ENCODE measurements around the gene CETP.
"Not testable (repeated sequence)": the region's sequence is repeated elsewhere in the genome, so short reads cannot be mapped to it uniquely, and the experiment has no call there.

The CETP gene

DNA sequence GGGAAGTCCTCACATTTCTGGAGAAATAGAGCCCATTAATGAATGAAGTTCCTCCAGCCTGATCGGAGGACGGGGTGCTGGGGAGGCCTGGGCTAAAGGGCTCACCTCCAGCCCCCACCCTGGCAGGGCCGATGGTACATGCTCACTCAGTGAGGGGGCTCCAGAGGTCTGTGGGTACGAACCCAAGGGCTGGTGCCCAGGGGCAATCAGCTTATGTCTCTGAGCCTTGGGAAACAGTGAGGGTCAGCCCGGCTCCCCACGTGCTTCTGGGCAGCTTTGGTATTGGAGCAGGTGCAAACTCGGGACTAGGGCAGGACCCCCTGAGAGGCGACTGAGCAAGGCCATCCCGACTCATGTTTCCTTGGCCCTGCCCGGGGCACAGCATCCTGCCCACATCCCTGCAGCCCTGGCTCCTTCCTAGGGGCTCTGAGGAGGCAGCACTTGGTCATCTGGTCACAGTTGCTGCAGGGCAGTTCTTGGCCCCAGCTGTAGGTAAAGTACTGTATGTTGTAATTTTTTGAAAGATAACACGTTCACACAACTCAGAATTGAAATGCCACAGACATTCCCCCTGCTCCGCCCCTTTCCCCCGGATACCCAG, 969 bp upstream of the CETP start:
- no peak for DNase-seq (ENCODE audit: low read depth)

DNA sequence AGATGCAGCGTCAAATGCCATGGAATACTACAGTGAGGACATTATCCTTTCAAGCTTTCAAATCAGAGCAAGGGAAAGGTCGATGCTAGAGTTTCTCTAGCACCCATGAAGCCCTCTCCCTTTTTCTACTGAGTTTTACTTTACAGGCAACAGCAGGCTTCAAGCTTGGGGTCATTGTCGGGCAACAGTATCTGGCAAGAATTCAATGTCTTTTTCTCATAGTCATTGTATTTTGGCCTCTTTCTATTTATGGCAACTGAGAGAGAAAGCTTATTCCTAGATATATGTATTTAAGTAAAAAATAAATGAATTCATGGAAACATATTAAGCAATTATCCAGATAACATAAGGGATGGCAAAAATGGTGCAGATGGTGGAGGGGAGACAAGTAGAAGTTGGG, 364 bp upstream of the CETP start:
- no peak for DNase-seq (ENCODE audit: low read depth)

DNA sequence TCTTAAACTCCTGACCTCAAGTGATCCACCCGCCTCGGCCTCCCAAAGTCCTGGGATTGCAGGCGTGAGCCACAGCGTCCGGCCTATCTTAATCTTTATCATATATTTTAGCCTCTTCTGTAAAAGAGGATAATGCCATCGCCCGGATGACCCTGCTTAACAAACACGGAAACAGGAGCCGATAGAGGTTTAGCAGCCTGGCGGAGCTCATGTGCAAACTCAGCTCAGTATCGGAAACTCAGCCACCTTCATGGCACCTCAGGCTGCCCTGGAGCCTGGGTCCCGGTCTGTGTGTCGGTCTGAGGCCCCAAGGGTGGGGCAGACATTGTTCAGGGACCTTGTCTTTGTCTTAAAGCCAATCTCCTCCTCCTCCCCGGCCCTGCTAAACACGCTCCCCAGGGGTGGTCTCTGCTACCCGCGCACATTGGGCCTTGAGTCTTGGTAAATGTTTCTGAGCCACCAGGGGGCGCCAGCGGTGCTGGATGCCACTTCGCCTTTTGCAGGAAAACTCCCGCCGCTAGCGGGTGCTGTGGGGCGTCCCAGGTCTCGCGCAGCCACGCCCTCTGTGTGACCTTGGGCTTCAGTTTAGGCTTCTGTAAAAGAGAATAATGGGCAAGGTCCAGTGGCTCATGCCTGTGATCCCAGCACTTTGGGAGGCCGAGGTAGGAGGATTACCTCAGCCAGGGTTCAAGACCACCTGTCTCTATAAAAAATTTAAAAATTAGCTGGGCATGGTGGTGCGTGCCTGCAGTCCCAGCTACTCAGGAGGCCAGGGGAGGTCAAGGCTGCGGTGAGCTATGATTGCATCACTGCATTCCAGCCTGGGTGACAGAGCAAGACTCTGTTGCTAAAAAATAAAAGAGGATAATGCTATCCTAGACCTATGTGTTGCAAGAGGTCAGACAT, 2.7 kb downstream of the CETP start:
- no peak for DNase-seq (ENCODE audit: low read depth)

DNA sequence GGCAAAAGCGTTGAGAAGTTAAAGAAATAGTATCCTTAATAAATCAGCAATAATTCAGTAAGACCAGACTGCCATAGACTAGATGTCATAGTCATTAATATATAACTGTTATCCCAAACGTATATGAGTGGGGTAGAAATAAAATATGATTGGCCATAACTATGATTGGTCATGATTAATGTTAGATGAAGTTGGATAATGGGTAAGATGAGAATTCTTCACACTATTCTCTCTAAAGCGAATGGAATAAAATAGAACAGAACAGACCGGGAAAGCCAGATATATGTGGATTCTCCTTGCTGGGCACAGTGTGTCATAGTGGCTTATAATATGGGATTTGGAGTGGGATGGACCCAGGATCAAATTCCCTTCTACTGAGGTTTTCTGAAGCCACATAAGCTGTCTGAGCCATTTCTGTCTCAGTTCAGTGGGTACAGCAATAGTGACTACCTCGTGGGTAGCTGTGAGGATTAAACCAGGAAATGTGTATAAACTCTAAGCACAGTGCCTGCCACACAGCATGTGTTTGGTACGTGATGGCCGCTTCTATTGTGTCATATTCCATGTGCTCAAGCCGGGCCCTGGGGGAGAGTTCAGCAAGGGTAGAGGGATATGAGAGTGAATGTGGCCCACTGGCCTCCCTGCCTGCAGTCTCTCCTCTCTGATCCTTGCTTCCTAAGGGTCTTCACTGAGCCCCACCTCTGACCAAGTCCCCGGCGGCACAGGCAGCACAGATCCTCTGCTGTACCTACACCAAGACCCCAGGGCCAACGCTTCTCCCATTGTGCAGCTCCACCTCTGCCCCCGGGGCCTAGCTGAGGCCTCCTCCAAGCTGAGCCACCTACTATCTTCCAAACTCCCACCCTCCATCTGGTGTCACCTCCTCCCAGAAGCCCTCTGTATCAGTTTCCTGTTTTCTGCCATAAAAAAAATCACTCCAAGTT, 3.7 kb downstream of the CETP start:
- DNase-seq (ENCODE audit: low read depth), result no peak

DNA sequence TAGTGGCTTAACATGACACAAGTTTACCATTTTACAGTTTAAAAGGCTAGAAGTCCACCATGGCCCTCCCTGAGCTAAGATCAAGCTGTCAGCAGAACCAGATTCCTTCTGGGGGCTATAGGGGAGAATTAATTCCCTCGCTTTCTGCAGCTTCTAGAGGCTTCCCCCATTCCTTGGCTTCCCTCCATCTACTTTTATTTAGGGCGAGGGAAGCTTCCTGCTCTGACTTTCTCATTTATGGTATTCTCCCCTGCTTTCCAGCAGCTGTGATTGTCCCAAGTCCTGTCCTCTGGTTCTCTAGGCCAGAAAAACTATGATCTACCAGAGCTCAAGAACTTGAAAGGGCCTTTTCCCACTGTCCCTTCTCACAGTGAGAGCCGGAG, 4.3 kb downstream of the CETP start:
- no peak for DNase-seq (ENCODE audit: low read depth)

DNA sequence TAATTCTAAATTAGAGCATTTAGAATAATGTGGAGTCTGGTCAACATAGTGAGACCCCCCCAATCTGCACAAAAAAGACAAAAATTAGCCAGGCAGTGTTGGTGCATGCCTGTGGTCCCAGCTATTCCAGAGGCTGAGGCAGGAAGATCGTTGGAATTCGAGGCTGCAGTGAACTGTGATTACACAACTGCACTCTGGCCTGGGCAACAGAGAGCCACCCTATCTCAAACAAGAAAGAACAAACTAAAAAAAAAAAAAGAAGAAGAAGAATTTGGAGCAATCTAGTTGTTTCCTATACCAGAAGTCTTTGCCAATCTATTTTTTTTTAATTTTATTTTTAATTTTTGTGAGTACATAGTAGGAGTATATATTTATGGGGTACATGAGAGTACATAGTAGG, 6.0 kb downstream of the CETP start:
- no peak for DNase-seq (ENCODE audit: low read depth)

DNA sequence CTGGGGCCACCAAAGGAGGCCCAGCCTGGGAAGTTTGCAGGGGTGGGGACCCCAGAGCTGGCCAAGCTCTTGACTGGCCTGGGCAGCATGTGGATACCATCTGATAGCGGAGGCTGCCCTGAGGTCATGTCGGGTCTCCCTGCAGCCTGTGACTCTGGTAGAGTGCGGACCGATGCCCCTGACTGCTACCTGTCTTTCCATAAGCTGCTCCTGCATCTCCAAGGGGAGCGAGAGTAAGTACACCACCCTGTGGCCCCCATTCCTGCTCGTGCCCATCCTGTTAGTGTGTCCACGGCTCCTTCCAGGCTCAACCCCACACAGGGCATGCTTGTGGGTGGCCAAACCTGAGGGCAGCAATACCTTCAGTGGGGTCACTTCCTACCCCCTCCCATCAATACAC, 8.0 kb downstream of the CETP start:
- DNase-seq (ENCODE audit: low read depth), result no peak

DNA sequence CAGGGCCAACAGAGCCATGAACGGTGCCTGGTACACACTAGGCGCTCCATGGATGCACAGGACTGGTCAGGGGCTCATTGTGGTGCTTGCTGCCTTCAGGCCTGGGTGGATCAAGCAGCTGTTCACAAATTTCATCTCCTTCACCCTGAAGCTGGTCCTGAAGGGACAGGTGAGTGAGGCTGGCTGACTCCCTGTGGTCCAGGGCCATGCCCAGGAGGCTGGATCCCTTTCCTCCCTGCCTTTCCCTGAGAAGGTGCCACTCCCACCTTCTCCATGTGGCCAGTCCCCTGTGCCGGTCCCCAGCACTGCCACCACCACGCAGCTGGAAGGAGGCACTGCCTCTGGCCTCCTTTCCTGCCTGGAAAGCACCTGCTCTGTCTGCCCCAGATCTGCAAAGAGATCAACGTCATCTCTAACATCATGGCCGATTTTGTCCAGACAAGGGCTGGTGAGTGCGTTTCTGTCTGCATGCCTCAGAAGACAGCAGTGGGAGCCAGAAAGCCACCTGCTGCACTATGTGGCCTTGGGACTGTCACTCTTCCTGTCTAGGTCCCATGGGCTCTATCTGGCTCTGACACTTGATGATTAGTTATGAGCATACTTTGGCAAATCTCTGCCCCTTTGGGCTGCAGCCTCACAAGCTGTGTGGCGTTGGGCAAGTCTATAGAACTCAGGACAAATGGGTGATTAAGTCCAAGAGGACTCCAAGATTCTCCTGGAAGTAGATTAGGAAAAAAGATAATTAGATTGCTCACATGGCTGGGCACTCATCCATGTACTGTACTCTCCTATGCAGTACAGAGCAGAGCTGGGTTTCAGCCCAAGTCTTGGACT, 9.4 kb downstream of the CETP start:
- no peak for DNase-seq (ENCODE audit: low read depth)

DNA sequence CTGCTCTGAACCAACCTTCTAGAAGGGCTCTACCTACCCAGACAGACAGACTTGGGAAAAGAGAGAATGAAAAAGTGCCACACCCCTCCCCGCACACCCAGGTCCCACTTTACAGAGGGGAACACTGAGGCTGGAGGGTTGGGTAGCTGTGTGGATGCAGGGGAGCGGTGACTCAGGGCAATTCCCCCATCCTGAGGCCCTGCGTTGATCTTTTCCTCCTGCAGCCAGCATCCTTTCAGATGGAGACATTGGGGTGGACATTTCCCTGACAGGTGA, 10.0 kb downstream of the CETP start:
- no peak for DNase-seq (ENCODE audit: low read depth)

DNA sequence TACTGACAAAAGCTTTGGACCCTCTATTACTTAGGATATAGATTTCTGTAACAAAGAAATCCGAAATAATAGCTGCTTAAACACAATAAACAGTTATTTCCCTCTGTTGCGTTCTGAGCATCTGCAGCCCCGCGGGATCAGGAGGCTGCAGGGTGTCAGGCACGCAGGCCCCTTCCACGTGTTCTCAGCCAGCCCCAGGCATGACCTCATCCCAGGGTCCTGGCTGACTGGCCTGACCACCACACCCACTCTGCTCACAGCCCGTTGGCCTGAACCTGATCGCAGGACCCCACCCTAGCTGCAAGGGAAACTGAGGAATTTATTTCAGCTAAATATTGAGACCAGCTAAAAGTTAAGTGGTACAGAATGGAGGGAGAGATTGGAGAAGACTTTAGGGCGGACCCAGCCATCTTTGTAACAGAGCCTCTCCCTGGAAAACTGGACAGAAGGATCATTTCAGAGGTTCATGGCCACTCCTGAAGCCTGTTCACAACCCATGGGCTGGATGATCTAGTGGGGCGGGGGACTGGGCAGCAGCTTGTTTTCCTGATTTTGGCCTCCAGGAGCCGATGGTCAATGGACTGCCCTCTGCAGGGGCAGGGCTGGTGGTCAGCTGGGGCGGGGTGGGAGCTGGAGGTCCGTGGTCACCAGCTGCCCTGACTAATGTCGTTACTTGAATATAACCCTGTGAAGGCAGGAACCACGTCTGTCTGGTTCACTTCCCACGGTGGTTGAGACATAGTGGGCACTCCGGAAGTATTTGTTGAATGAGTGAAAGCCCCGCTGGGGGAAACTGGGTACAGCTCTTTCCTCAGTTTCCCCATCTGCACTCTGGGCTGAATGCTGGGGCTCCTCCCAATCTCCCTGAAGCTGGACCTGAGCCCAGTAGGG, 10.9 kb downstream of the CETP start:
- DNase-seq (ENCODE audit: low read depth), result no peak

DNA sequence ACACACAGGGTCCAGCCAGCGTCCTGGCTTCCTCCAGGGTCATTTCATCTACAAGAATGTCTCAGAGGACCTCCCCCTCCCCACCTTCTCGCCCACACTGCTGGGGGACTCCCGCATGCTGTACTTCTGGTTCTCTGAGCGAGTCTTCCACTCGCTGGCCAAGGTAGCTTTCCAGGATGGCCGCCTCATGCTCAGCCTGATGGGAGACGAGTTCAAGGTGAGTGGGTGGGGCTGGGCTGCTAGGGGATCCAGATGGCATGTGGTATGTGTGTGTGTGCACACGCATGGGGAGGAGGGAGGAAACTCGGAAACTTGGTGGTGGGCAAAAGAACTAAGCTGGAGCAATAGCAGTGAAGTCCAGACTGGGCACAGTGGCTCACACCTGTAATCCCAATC, 11.5 kb downstream of the CETP start:
- DNase-seq (ENCODE audit: low read depth), result no peak

DNA sequence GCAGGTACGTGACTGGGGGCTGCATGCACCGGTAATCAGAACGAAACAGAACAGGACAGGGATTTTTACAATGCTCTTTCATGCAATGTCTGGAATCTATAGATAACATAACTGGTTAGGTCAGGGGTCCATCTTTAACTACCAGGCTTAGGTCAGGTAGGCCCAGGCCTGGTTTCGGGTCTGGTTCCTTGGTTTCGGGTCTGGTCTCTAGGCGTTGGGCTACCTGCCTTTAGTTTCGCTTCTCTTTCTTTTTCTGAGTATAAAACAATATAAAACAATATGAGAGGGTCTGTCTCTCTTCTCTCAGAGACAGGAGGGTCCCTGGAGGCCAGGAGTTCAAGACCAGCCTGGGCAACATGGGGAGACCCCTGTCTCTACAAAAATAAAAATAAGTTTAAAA, 12.1 kb downstream of the CETP start:
- DNase-seq (ENCODE audit: low read depth), result not testable (repeated sequence)

DNA sequence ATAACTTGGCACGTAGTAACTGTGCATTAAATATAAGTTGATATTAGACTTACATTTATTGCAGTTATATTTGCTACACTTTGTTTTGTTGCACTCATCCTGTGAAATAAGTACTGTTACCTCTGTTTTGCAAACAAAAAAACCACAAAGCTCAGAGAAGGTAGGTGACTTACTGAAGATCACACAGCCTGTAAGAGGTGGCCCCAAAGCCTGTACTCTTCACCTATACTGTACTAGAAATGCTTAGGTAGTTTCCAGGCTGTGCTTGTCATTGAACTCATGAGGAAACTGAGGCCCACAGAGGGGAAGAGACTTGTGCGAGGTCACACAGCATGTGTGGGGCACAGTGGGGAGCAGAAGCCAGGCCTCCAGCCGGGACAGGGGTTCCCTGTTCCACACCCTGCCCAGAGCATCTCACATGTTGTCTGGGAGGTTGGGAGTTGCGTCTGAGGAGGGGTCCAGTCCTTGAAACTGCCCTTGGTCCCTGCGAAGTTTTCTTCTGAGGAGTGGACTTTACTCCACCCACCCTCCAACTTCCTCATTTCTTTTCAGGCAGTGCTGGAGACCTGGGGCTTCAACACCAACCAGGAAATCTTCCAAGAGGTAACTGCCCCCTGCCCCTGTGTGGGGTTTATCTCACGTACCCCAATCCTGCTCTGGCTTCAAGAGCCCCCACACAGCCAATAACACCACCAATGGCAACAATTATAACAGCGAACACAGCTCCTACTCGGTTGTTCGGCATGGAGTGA, 13.0 kb downstream of the CETP start:
- DNase-seq (ENCODE audit: low read depth), result no peak

DNA sequence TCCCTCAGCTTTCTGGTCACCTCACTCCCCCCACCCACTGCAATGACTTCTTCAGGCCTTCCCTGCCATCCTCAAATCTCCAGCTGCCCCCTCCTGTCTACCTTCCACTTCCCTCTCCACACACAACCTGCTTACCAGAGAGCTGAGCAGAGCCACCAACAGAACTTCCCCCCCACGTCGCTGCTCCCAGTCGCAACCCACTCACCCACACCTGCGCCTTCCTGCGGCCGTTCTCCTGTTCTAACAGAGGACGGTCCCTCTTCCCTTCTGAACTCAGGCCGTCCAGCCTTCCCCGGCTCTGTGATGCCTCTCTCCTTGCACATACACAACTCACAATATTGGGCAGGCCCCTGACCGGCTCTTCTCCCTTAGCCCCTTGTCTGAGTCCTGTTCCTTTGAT, 14.0 kb downstream of the CETP start:
- no peak for DNase-seq (ENCODE audit: low read depth)

DNA sequence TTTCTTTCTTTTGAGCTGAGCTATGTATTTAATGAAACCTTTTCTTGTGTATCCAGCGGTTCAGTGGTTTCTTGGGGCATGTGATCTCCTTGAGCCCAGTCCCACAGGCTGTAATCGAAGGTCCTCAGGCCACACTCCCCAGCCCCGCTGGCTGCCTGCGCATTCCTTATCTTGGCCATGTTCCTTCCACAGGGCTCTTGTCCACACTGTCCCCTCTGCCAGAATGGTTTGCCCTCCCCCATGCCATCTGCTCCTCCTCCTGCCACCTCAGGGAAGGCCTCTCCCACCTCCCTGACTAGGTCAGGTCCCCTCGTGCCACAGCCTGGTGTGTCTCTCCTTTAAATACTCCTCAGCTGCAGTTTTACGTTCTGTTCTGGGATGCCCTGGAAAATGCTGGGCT, 15.5 kb downstream of the CETP start:
- DNase-seq (ENCODE audit: low read depth), result no peak

DNA sequence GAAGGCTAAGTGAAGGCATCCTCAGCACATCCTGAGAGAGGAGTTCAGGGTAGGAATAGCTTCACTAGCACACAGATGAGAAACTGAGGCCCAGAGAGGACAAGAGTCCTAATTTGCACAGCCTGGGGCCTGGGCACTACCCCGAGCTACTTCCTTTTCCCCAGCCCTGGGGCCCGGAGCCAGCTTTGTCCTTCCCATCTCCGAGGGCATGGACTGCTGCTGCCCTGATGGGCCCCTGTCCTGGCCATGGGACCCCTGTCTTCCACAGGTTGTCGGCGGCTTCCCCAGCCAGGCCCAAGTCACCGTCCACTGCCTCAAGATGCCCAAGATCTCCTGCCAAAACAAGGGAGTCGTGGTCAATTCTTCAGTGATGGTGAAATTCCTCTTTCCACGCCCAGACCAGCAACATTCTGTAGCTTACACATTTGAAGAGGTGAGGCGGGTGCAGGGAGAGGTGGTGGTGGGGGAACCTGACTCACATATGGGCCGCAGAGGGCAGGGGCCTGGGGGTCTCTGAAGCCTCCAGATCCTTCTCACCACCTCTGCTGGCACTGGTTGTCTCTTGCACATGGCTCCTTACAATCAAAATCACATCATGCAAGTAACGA, 16.2 kb downstream of the CETP start:
- no peak for DNase-seq (ENCODE audit: low read depth)

DNA sequence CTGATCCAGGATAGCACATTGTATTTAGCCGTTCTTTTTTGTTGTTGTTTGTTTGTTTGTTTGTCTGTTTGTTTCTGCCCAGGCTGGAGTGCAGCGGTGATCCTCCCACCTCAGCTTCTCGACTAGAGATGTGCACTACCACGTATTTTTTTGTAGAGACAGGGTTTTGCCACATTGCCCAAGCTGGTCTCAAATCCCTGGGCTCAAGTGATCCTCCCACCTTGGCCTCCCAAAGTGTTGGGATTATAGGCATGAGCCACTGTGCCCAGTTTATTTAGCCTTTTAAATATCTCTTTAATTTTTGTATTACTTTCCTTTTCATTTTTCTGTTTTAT, 18.4 kb downstream of the CETP start:
- DNase-seq (ENCODE audit: low read depth), result no peak

DNA sequence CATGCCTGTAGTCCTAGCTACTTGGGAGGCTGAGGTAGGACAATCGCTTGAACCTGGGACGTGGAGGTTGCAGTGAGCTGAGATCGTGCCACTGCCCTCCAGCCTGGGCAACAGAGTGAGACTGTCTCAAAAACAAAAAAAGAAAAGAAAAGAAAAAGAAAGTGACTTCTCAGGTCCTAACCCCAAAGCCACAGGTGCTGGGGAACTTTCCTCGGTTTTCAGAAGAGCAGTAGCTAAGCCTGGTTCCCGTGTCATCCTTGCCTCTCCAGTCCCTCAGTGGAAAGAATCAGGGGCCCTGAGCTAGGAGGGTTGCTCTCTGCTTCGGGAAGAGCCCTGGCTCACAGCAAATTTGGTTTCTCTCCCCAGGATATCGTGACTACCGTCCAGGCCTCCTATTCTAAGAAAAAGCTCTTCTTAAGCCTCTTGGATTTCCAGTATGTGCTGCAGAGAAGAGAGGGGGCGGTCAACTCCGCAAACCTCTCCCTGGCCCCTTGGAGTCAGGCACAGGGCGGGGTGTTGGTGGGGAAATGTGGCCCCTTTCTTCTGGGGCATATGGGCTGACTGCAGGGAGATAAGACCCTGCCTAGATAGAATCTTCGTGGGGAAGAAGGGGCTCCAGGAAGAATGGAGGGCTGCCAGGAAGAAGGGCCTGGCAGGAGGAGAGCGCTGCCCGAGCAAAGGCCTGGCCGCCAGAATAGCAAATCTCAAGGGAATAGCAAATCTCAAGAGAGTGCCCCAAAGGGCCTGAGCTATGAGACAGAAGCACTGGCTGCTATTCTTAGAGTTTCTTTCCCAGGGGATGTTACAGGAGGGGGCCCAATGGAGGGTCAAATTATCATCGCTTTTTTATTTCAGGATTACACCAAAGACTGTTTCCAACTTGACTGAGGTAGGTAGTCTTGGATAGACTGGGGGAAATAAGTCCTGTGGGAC, 19.3 kb downstream of the CETP start:
- no peak for DNase-seq (ENCODE audit: low read depth)

DNA sequence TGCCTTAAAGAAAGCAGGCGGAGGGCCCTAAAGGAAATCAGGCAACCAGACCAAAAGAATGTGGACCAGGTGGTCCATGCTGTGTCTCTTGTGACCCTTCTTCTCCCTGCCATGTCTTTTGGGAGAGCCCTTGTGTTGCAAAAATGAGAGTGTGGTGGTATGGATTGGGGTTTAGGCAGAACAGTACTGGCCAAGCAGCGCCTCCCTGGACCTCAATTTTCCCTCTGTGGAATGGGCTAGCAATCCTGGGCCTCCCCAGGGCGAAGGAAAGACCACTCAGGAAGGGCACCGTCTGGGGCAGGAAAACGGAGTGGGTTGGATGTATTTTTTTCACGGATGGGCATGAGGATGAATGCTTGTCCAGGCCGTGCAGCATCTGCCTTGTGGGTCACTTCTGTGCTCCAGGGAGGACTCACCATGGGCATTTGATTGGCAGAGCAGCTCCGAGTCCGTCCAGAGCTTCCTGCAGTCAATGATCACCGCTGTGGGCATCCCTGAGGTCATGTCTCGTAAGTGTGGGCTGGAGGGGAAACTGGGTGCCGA, 20.1 kb downstream of the CETP start:
- DNase-seq (ENCODE audit: low read depth), result no peak
